Measurements from ENCODE around the gene ADK.

The ADK gene

DNA sequence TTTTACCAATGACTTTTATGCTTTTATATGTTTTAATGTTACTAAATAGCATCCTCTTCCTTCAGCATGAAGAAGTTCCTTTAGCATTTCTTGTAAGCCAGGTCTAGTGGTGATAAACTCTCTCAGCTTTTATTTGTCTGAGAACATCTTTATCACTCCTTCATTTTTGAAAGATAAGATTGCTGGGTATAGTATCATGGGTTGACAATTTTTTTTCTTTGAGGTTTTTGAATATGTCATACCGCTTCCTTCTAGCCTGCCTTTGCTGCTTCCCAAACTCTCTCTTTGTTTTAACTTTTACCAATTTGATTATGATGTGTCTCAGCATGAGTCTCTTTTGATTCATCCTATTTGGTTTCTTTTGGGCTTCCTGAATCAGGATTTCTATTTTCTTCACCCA, 567.2 kb downstream of the ADK start:
- Histone ChIP-seq H3K27ac (ENCODE audit: low read length) (no peak overlapping the region), H3K9me3 (ENCODE audit: control insufficient read depth in 1 of 2, low read length in 2 of 2) (peaks cover 0 to 13% of the 10 kb centered on the region in 2 donors), H3K36me3 (ENCODE audit: control insufficient read depth in 1 of 2, insufficient read depth in 2 of 2, low read length in 2 of 2) (peaks cover 0 to 4% of the 10 kb centered on the region in 2 donors), H3K4me3 (ENCODE audit: low read depth in 1 of 2, low read length in 2 of 2) (no peak overlapping the region), H3K27me3 (ENCODE audit: low read depth, low read length) (no peaks in the 10 kb centered on the region), H3K4me1 (ENCODE audit: control insufficient read depth in 1 of 2, insufficient read depth in 2 of 2, low read length in 2 of 2) (no peaks in the 10 kb centered on the region)

DNA sequence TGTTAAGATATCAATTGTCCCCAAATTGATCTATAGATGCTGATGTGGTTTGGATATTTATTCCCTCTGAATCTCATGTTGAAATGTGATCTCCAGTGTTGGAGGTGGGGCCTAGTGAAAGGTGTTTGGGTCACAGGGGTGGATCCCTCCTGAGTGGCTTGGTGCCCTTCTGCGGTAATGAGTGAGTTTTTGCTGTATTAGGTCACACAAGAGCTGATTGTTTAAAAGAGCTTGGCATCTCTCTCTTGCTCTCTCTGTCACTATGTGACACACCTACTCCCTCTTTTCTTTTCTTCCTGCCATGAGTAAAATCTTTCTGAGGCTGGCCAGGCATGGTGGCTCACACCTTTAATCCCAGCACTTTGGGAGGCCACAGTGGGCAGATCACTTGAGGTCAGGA, 577.2 kb downstream of the ADK start:
- Histone ChIP-seq H3K4me1 (ENCODE audit: control insufficient read depth in 1 of 2, insufficient read depth in 2 of 2, low read length in 2 of 2) (no peaks in the 10 kb centered on the region), H3K4me3 (ENCODE audit: low read depth in 1 of 2, low read length in 2 of 2) (no peak overlapping the region), H3K9me3 (ENCODE audit: control insufficient read depth in 1 of 2, low read length in 2 of 2) (no peaks in the 10 kb centered on the region), H3K27me3 (ENCODE audit: low read depth, low read length) (no peaks in the 10 kb centered on the region), H3K27ac (ENCODE audit: low read length) (no peak overlapping the region), H3K36me3 (ENCODE audit: control insufficient read depth in 1 of 2, insufficient read depth in 2 of 2, low read length in 2 of 2) (no peaks in the 10 kb centered on the region)

DNA sequence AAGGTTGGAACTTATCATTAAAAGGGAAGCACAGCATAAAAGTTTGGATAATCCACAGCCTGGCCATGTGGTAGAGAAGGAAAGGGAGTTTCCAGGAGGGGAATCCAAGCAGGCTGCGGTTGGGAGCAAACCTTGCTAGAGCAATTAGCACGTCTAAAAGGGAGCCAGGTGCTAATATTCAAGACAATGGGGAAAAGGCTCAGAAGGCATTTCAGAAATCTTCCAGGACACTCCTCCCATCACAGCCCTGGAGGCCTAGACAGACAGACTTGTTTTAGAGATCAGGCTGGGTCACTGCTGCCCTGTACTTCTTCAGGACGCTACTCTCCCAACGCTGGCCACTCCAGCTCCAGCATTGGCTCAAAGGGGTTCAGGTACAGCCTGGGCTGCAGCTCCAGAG, 579.2 kb downstream of the ADK start:
- Histone ChIP-seq H3K4me1 (ENCODE audit: control insufficient read depth in 1 of 2, insufficient read depth in 2 of 2, low read length in 2 of 2) (no peaks in the 10 kb centered on the region), H3K27me3 (ENCODE audit: low read depth, low read length) (no peaks in the 10 kb centered on the region), H3K27ac (ENCODE audit: low read length) (no peak overlapping the region), H3K9me3 (ENCODE audit: control insufficient read depth in 1 of 2, low read length in 2 of 2) (no peaks in the 10 kb centered on the region), H3K36me3 (ENCODE audit: control insufficient read depth in 1 of 2, insufficient read depth in 2 of 2, low read length in 2 of 2) (no peaks in the 10 kb centered on the region), H3K4me3 (ENCODE audit: low read depth in 1 of 2, low read length in 2 of 2) (no peak overlapping the region)

DNA sequence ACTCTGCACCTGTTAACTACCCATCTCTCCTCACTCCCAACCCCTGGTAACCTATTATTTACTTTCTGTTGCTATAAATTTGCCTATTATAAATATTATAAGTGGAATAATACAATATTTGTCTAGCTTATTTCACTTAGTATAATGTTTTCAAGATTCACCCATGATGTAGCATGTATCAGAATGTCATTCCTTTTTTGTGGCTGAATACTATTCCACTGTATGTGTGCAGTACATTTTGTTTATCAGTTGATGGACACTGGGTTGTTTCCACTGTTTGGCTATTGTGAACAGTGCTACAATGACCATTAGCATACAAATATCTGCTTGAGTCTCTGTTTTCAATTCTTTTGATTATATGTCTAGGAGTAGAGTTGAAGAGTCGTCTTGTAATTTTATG, 582.6 kb downstream of the ADK start:
- H3K27ac ChIP-seq (ENCODE audit: low read length), result no peak overlapping the region
- H3K4me3 ChIP-seq (ENCODE audit: low read depth in 1 of 2, low read length in 2 of 2), result no peak overlapping the region
- no peaks in the 10 kb centered on the region for H3K36me3 ChIP-seq (ENCODE audit: control insufficient read depth in 1 of 2, insufficient read depth in 2 of 2, low read length in 2 of 2)

DNA sequence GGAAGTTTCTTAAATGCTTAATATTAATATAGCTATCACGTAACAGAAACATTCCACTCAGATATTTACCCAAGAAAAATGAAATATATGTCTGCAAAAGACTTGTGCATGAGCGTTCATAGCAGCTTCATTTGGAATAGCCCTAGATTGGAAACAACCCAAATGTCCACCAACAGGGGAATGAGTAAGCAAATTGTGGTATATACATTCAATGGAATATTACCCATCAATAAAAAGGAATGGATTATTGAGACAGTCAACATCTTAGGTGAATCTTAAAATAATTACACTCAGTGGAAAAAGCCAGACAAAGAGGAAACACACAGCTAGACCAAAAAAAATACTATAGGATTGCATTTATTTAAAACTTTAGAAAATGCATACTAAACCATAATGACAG, 585.0 kb downstream of the ADK start:
- no peaks in the 10 kb centered on the region for H3K36me3 ChIP-seq (ENCODE audit: control insufficient read depth in 1 of 2, insufficient read depth in 2 of 2, low read length in 2 of 2)

More for the DNA sequence above, 582.6 kb downstream of the ADK start:
- no peaks in the 10 kb centered on the region for H3K4me1 ChIP-seq (ENCODE audit: control insufficient read depth in 1 of 2, insufficient read depth in 2 of 2, low read length in 2 of 2)
- H3K9me3 ChIP-seq (ENCODE audit: control insufficient read depth in 1 of 2, low read length in 2 of 2), result no peaks in the 10 kb centered on the region
- no peaks in the 10 kb centered on the region for H3K27me3 ChIP-seq (ENCODE audit: low read depth, low read length)

DNA sequence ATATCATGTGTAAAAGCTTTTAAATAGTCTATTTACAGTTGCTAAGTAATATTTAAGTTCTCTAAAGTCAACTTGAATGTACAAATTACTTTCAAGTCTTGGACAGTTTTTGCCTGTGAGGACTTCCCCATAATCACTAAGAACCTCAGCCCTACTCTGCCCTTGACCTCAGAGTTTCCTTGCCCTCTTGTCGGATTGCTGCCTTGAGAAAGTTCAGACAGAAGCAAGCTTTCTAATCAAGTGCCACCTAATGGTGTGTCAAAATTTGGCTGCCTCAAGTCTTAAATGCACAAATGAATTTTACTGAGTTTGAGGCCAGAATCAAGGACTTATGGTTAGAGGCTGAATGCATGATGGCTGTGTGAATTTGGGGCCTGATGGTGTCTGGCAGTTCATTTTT, 587.0 kb downstream of the ADK start:
- H3K4me1 ChIP-seq (ENCODE audit: control insufficient read depth in 1 of 2, insufficient read depth in 2 of 2, low read length in 2 of 2), result no peaks in the 10 kb centered on the region
- no peaks in the 10 kb centered on the region for H3K9me3 ChIP-seq (ENCODE audit: control insufficient read depth in 1 of 2, low read length in 2 of 2)
- H3K4me3 ChIP-seq (ENCODE audit: low read depth in 1 of 2, low read length in 2 of 2), result no peak overlapping the region
- no peaks in the 10 kb centered on the region for H3K36me3 ChIP-seq (ENCODE audit: control insufficient read depth in 1 of 2, insufficient read depth in 2 of 2, low read length in 2 of 2)
- H3K27ac ChIP-seq (ENCODE audit: low read length), result no peak overlapping the region
- no peaks in the 10 kb centered on the region for H3K27me3 ChIP-seq (ENCODE audit: low read depth, low read length)

More for the DNA sequence above, 585.0 kb downstream of the ADK start:
- no peaks in the 10 kb centered on the region for H3K27me3 ChIP-seq (ENCODE audit: low read depth, low read length)
- H3K27ac ChIP-seq (ENCODE audit: low read length), result no peak overlapping the region
- H3K4me3 ChIP-seq (ENCODE audit: low read depth in 1 of 2, low read length in 2 of 2), result no peak overlapping the region
- H3K9me3 ChIP-seq (ENCODE audit: control insufficient read depth in 1 of 2, low read length in 2 of 2), result no peaks in the 10 kb centered on the region
- H3K4me1 ChIP-seq (ENCODE audit: control insufficient read depth in 1 of 2, insufficient read depth in 2 of 2, low read length in 2 of 2), result no peaks in the 10 kb centered on the region

DNA sequence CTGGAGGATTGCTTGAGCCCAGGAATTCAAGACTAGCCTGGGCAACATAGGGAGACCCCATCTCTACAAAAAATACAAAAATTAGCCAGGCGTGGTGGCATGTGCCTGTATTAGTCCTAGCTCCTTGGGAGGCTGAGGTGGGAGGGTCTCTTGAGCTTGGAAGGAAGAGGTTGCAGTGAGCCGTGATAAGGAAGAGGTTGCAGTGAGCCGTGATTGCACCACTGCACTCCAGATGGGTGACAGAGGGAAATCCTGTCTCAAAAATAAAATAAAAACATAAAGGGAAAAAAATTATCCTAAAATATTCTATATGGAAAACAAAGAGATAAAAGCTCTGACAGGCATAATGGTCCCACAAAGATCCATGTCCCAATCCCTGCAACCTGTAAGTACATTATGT, 587.5 kb downstream of the ADK start:
- Histone ChIP-seq H3K27ac (ENCODE audit: low read length) (no peak overlapping the region), H3K4me3 (ENCODE audit: low read depth in 1 of 2, low read length in 2 of 2) (no peak overlapping the region), H3K9me3 (ENCODE audit: control insufficient read depth in 1 of 2, low read length in 2 of 2) (no peaks in the 10 kb centered on the region), H3K4me1 (ENCODE audit: control insufficient read depth in 1 of 2, insufficient read depth in 2 of 2, low read length in 2 of 2) (no peaks in the 10 kb centered on the region), H3K36me3 (ENCODE audit: control insufficient read depth in 1 of 2, insufficient read depth in 2 of 2, low read length in 2 of 2) (no peaks in the 10 kb centered on the region), H3K27me3 (ENCODE audit: low read depth, low read length) (no peaks in the 10 kb centered on the region)

DNA sequence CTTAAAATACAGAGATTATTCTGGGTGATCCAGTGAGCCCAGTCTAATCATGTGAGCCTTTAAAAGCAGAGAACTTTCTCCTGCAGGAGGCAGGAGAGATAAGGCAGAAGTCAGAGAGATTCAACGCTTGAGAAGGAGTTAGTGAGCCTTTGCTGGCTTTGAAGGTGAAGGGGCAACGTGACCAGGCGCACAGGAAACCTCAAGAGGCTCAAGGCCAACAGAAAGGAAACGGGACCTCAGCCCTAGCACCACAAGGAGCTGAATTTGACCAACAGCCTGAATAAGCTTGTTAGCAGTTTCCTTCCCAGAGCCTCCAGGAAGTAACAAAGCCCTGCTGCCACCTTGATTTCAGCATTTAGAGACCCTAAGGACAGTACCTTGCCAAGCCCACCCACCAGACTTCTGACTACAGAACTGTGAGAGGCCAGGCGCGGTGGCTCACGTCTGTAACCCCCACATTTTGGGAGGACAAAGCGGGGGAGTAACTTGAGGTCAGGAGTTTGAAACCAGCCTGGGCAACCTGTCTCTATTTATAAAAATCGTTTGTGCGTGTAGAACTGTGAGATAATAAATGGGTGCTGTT, 588.1 kb downstream of the ADK start:
- no peaks in the 10 kb centered on the region for H3K36me3 ChIP-seq (ENCODE audit: control insufficient read depth in 1 of 2, insufficient read depth in 2 of 2, low read length in 2 of 2)
- no peak overlapping the region for H3K4me3 ChIP-seq (ENCODE audit: low read depth in 1 of 2, low read length in 2 of 2)
- no peaks in the 10 kb centered on the region for H3K9me3 ChIP-seq (ENCODE audit: control insufficient read depth in 1 of 2, low read length in 2 of 2)
- H3K27ac ChIP-seq (ENCODE audit: low read length), result no peak overlapping the region
- H3K27me3 ChIP-seq (ENCODE audit: low read depth, low read length), result no peaks in the 10 kb centered on the region
- H3K4me1 ChIP-seq (ENCODE audit: control insufficient read depth in 1 of 2, insufficient read depth in 2 of 2, low read length in 2 of 2), result no peaks in the 10 kb centered on the region

DNA sequence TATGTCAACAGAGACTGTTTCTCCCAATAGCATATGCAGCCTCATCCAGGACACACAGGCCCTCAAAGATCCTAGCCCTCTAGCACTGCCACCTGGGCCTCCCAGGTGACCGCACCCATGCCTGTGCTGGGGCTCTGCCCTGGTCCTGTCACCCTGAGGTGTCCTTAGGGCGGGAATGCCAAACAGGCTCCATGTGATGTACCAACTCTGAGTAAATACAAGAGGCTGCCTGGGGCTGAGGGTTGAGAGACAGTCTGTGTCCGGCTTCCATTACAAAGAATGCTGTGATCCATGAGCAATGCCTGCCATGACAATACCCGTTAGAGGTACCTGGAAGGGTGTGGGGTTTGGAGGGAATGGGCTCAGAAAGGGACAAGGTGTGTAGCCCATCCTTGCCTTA, 592.4 kb downstream of the ADK start:
- Histone ChIP-seq H3K27ac (ENCODE audit: low read length) (no peak overlapping the region), H3K4me1 (ENCODE audit: control insufficient read depth in 1 of 2, insufficient read depth in 2 of 2, low read length in 2 of 2) (no peaks in the 10 kb centered on the region), H3K9me3 (ENCODE audit: control insufficient read depth in 1 of 2, low read length in 2 of 2) (no peaks in the 10 kb centered on the region)

DNA sequence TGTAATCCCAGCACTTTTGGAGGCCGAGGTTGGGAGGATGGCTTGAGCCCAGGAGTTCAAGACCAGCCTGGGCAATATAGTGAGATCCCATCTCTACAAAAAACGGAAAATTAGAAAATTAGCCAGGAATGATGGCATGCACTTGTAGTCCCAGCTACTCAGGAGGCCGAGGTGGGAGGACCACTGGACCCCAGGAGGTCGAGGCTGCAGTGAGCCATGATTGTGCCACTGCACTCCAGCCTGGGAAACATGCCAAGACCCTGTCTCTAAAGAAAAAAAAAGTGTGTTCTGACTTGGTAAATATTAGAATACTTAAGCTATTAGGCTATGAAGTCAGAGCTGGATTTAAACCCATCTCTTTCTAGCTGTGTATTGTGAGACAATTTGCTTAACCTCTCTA, 594.4 kb downstream of the ADK start:
- Histone ChIP-seq H3K36me3 (ENCODE audit: control insufficient read depth in 1 of 2, insufficient read depth in 2 of 2, low read length in 2 of 2) (no peaks in the 10 kb centered on the region), H3K4me3 (ENCODE audit: low read depth in 1 of 2, low read length in 2 of 2) (no peak overlapping the region), H3K27ac (ENCODE audit: low read length) (no peak overlapping the region), H3K27me3 (ENCODE audit: low read depth, low read length) (no peaks in the 10 kb centered on the region), H3K9me3 (ENCODE audit: control insufficient read depth in 1 of 2, low read length in 2 of 2) (no peaks in the 10 kb centered on the region), H3K4me1 (ENCODE audit: control insufficient read depth in 1 of 2, insufficient read depth in 2 of 2, low read length in 2 of 2) (no peaks in the 10 kb centered on the region)

More for the DNA sequence above, 592.4 kb downstream of the ADK start:
- Histone ChIP-seq H3K27me3 (ENCODE audit: low read depth, low read length) (no peaks in the 10 kb centered on the region), H3K4me3 (ENCODE audit: low read depth in 1 of 2, low read length in 2 of 2) (no peak overlapping the region), H3K36me3 (ENCODE audit: control insufficient read depth in 1 of 2, insufficient read depth in 2 of 2, low read length in 2 of 2) (no peaks in the 10 kb centered on the region)

DNA sequence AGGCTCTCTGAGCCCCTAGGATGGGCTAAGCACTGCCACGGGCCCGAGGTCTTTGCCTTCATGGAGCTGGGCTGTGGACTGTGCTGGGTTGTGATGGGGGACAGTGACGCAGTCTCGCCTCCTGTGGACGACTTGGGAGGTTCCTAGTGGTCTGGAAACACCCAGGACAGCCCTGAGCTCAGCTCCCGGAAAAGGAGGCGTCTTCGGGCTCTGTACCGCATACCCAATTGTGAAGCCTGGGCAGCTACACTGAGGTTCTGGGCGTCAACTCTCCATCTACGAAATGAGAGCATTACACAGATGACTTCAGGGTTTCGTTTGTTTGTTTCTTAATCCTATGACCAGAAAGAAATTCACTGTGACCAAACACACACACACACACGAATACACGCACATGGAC, 595.8 kb downstream of the ADK start:
- H3K36me3 ChIP-seq (ENCODE audit: control insufficient read depth in 1 of 2, insufficient read depth in 2 of 2, low read length in 2 of 2), result no peaks in the 10 kb centered on the region

DNA sequence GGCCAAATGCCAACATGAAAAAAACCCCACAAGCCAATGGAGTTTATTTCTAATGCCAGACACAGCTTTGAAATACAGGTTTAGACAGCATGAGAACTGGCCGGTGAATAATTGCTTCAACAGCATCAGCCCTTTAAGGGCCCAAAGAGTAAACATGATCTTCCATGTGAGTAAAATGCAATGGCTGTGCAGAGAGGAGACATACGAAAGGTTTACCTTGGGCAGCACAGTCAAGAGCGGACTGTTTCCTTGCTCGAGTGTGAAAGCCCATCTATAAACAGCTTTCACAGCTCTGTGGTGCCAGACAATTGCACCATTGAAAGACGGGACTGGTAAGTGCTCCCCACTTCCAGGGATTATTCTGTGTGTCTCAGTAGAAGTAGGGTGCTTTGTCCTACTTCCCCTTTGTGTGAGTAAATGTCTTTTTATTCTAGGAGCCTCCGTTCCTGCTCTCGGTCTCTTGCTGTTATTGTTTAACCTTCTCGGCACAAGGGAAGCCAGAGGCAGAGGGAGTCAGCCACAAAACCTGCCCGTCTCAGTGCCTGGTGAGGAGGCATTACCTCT, 597.5 kb downstream of the ADK start:
- no peak overlapping the region for H3K4me3 ChIP-seq (ENCODE audit: low read depth in 1 of 2, low read length in 2 of 2)
- H3K9me3 ChIP-seq (ENCODE audit: control insufficient read depth in 1 of 2, low read length in 2 of 2), result no peaks in the 10 kb centered on the region
- H3K27me3 ChIP-seq (ENCODE audit: low read depth, low read length), result no peaks in the 10 kb centered on the region
- H3K4me1 ChIP-seq (ENCODE audit: control insufficient read depth in 1 of 2, insufficient read depth in 2 of 2, low read length in 2 of 2), result no peaks in the 10 kb centered on the region
- H3K36me3 ChIP-seq (ENCODE audit: control insufficient read depth in 1 of 2, insufficient read depth in 2 of 2, low read length in 2 of 2), result no peaks in the 10 kb centered on the region
- H3K27ac ChIP-seq (ENCODE audit: low read length), result no peak overlapping the region

More for the DNA sequence above, 595.8 kb downstream of the ADK start:
- Histone ChIP-seq H3K27ac (ENCODE audit: low read length) (no peak overlapping the region), H3K27me3 (ENCODE audit: low read depth, low read length) (no peaks in the 10 kb centered on the region), H3K4me1 (ENCODE audit: control insufficient read depth in 1 of 2, insufficient read depth in 2 of 2, low read length in 2 of 2) (no peaks in the 10 kb centered on the region), H3K4me3 (ENCODE audit: low read depth in 1 of 2, low read length in 2 of 2) (no peak overlapping the region), H3K9me3 (ENCODE audit: control insufficient read depth in 1 of 2, low read length in 2 of 2) (no peaks in the 10 kb centered on the region)
